Gastrocnemius medialis (tissue), 4 donors: ENCODE data around the gene UBE2V1.

Experiments used
- CTCF ChIP-seq, 5 experiments: fragments of 450-650 bp in 3 of 5; fragments of 200-600 bp in 2 of 5; sonication (generic) in 2 of 5; IDR thresholded peaks in 4 of 5; conservative IDR thresholded peaks in 1 of 5; 1 replicate in 4 of 5; 2 replicates in 1 of 5; pipeline ENCODE4 v1.5.1; 2016 to 2019; ENCODE audit warnings: antibody characterized with exemption in 5 of 5, mild to moderate bottlenecking in 3 of 5, moderate library complexity in 3 of 5
- POLR2A ChIP-seq, 2 donors: fragments of 450-650 bp; IDR thresholded peaks; one replicate each; pipeline ENCODE4 v1.6.1; 2017; ENCODE audit warnings: antibody characterized with exemption in 2 of 2, mild to moderate bottlenecking in 2 of 2, moderate library complexity in 2 of 2

- TF ChIP-seq CTCF (IDR thresholded peaks at IDR 0.05 in 4 of 5, conservative IDR thresholded peaks at IDR 0.05 in 1 of 5) (no peak), POLR2A (IDR thresholded peaks at IDR 0.05) (no peak)
These were observed 1.7 kb downstream of the UBE2V1 start for GRCh38 chr20:50111120-50111828.
